ENCODE measurements around the gene LRMDA. TPM values are rescaled to one million over a fixed set of nuclear protein-coding genes. Genes with fewer than 3 reads are reported as not detected.

Gene LRMDA
- total and polyA plus RNA-seq, 2 of the 13 experiments (the other 11 are each of a cell fraction or from before 2014, with no cell fraction given): 13.4 to 22.0 TPM

- Histone ChIP-seq H3K79me2 (ENCODE audit: insufficient read depth, low read length) (no peaks in the 10 kb centered on the region), H2AFZ (ENCODE audit: low read length) (no peak overlapping the region), H3K27ac (ENCODE audit: extremely low read length, insufficient read depth, low read length) (no peak overlapping the region), H3K4me2 (ENCODE audit: low read depth, low read length) (no peak overlapping the region), H3K4me1 (ENCODE audit: insufficient read depth, low read length) (peaks cover 21% of the 10 kb centered on the region), H3K36me3 (replicated peaks in 1 of 2; ENCODE audit: control insufficient read depth in 1 of 2, insufficient read depth in 2 of 2, low read length in 2 of 2) (no peaks in the 10 kb centered on the region), H3K4me3 (replicated peaks in 1 of 3; ENCODE audit: insufficient read depth in 1 of 3, low read depth in 2 of 3, low read length in 3 of 3) (no peak overlapping the region), H3K9ac (ENCODE audit: insufficient read depth, low read depth, low read length) (no peak overlapping the region), H3K9me3 (ENCODE audit: low read length) (no peaks in the 10 kb centered on the region), H4K20me1 (ENCODE audit: insufficient read depth, low read length) (no peaks in the 10 kb centered on the region), H3K27me3 (ENCODE audit: control insufficient read depth in 1 of 2, insufficient read depth in 2 of 2, low read length in 2 of 2) (no peaks in the 10 kb centered on the region)
- in situ Hi-C loops (cut with HindIII; ENCODE audit: extremely low pct_ligation_motif_present, low pct_unique_long_range_greater_than_20kb) (no loop called here), intact Hi-C loops (cut with micrococcal nuclease; ENCODE audit: unreplicated experiment) (no loop called here)
- POLR2A ChIA-PET: no interaction called here
- BruUV-seq (replicated peaks): no TSS peak
- WGBS (ENCODE audit: low lambda C conversion rate): 21% methylated on average over 3 of the region's 3 CpGs
- ATAC-seq: peak; percentile 59; the same call in 2 of the 3 replicates
- DNase-seq (ENCODE audit: low spot score): peak; percentile 51
- CTCF ChIA-PET (ENCODE audit: low intra/inter-chr PET ratio, low total read pairs): no interaction called here
- no peak for FAIRE-seq
- TF ChIP-seq GATA4 (IDR thresholded peaks at IDR 0.05; ENCODE audit: borderline replicate concordance, low read depth) (no peak), ZNF33A (CRISPR knock-in tag; IDR thresholded peaks at IDR 0.05; ENCODE audit: borderline replicate concordance) (no peak), MIXL1 (CRISPR knock-in tag; IDR thresholded peaks at IDR 0.05) (no peak), SP140L (CRISPR knock-in tag; IDR thresholded peaks at IDR 0.05; ENCODE audit: borderline replicate concordance) (no peak), HMGA1 (CRISPR knock-in tag; conservative IDR thresholded peaks at IDR 0.05) (no peak), ZNF331 (CRISPR knock-in tag; IDR thresholded peaks at IDR 0.05) (peak; percentile 12; the same call in 1 of the 2 replicates), HNRNPK (IDR thresholded peaks at IDR 0.05; ENCODE audit: low read depth, low read length, poor library complexity, severe bottlenecking) (no peak), ZHX2 (IDR thresholded peaks at IDR 0.05; ENCODE audit: low read depth) (no peak), ZHX2 (CRISPR knock-in tag; IDR thresholded peaks at IDR 0.05; ENCODE audit: borderline replicate concordance) (no peak), HNF4A (CRISPR knock-in tag; IDR thresholded peaks at IDR 0.05) (peak; percentile 41; the same call in 1 of the 2 replicates), TOPORS (CRISPR knock-in tag; IDR thresholded peaks at IDR 0.05) (no peak), ZNF512 (CRISPR knock-in tag; IDR thresholded peaks at IDR 0.05) (no peak)
These were observed 1029.6 kb downstream of the LRMDA start for GRCh38 chr10:76461024-76461423.

All from HepG2 (cell line).